H9 (cell line): ENCODE measurements around the gene CYP24A1. TPM values are rescaled to one million over a fixed set of nuclear protein-coding genes. Genes with fewer than 3 reads are reported as not detected.

Experiments used
- DNase-seq: peaks from one replicate; pipeline ENCODE4 v3.0.0-alpha.2; 2017
- H2AFZ ChIP-seq: one replicate; pipeline ENCODE4 v1.6.1; 2013; ENCODE audit warnings: mild to moderate bottlenecking, low read length, control low read depth, moderate library complexity
- H2AK5ac ChIP-seq: 2 replicates; pipeline ENCODE4 v1.6.1; 2013; ENCODE audit warnings: low read length, control low read depth, mixed read lengths; ENCODE audit not compliant: insufficient read length
- H2BK120ac ChIP-seq: one replicate; pipeline ENCODE4 v1.6.1; 2013; ENCODE audit warnings: low read depth, mild to moderate bottlenecking, low read length, control low read depth, inconsistent platforms; ENCODE audit not compliant: poor library complexity, severe bottlenecking
- H2BK12ac ChIP-seq: 2 replicates; pipeline ENCODE4 v1.6.1; 2013; ENCODE audit warnings: low read length, control low read depth, mixed read lengths, low read depth; ENCODE audit not compliant: insufficient read length
- H2BK15ac ChIP-seq: 2 replicates; pipeline ENCODE4 v1.6.1; 2013; ENCODE audit warnings: low read depth, low read length, control low read depth
- H2BK20ac ChIP-seq: one replicate; pipeline ENCODE4 v1.6.1; 2013; ENCODE audit warnings: low read depth, mild to moderate bottlenecking, low read length, control low read depth, inconsistent platforms; ENCODE audit not compliant: poor library complexity, severe bottlenecking
- H2BK5ac ChIP-seq: 2 replicates; pipeline ENCODE4 v1.6.1; 2013; ENCODE audit warnings: low read length, control low read depth, mixed read lengths; ENCODE audit not compliant: insufficient read length
- H3K14ac ChIP-seq: 2 replicates; pipeline ENCODE4 v1.6.1; 2013; ENCODE audit warnings: low read length, control low read depth; ENCODE audit not compliant: insufficient read depth
- H3K18ac ChIP-seq: 2 replicates; pipeline ENCODE4 v1.6.1; 2013; ENCODE audit warnings: low read depth, mild to moderate bottlenecking, mixed read lengths, low read length, control low read depth; ENCODE audit not compliant: insufficient read length
- H3K23ac ChIP-seq: 2 replicates; pipeline ENCODE4 v1.6.1; 2013; ENCODE audit warnings: low read length, control low read depth, mixed read lengths, low read depth; ENCODE audit not compliant: insufficient read length
- H3K23me2 ChIP-seq: 2 replicates; pipeline ENCODE4 v1.6.1; 2013; ENCODE audit warnings: low read depth, mild to moderate bottlenecking, mixed read lengths, low read length, control low read depth; ENCODE audit not compliant: insufficient read length, poor library complexity, severe bottlenecking
- H3K27ac ChIP-seq: 2 replicates; pipeline ENCODE4 v1.5.1; 2013; ENCODE audit warnings: low read length, control low read depth, mixed read lengths, low read depth; ENCODE audit not compliant: insufficient read length
- H3K27me3 ChIP-seq: 2 replicates; pipeline ENCODE4 v1.6.1; 2013; ENCODE audit warnings: low read length, control low read depth, inconsistent platforms; ENCODE audit not compliant: insufficient read depth
- H3K4ac ChIP-seq: 2 replicates; pipeline ENCODE4 v1.6.1; 2013; ENCODE audit warnings: low read depth, mild to moderate bottlenecking, control low read depth, inconsistent platforms, low read length, moderate library complexity
- H3K4me1 ChIP-seq: 2 replicates; pipeline ENCODE4 v1.6.1; 2013; ENCODE audit warnings: low read length, control low read depth, inconsistent platforms; ENCODE audit not compliant: insufficient read depth
- H3K4me2 ChIP-seq: 2 replicates; pipeline ENCODE4 v1.6.1; 2013; ENCODE audit warnings: low read length, control low read depth, mixed read lengths; ENCODE audit not compliant: insufficient read length, insufficient read depth
- H3K56ac ChIP-seq: 2 replicates; pipeline ENCODE4 v1.6.1; 2013; ENCODE audit warnings: low read depth, mild to moderate bottlenecking, mixed read lengths, low read length, control low read depth; ENCODE audit not compliant: insufficient read length
- H3K79me1 ChIP-seq: 2 replicates; pipeline ENCODE4 v1.6.1; 2013; ENCODE audit warnings: low read depth, mild to moderate bottlenecking, moderate library complexity, low read length, control low read depth, inconsistent platforms; ENCODE audit not compliant: insufficient read depth, poor library complexity, severe bottlenecking
- H3K79me2 ChIP-seq: 2 replicates; pipeline ENCODE4 v1.6.1; 2013; ENCODE audit warnings: low read length, control low read depth, inconsistent platforms; ENCODE audit not compliant: insufficient read depth
- H3K9ac ChIP-seq: 2 replicates; pipeline ENCODE4 v1.6.1; 2013; ENCODE audit warnings: low read length, control low read depth, mixed read lengths; ENCODE audit not compliant: insufficient read length; ENCODE audit errors: extremely low read depth
- H3K9me3 ChIP-seq: one replicate; pipeline ENCODE4 v1.6.1; 2013; ENCODE audit warnings: low read depth, low read length, inconsistent platforms; ENCODE audit not compliant: control insufficient read depth
- H3T11ph ChIP-seq: one replicate; pipeline ENCODE4 v1.6.1; 2013; ENCODE audit warnings: mild to moderate bottlenecking, low read length, control low read depth, inconsistent platforms
- H4K20me1 ChIP-seq: one replicate; pipeline ENCODE4 v1.6.1; 2013; ENCODE audit not compliant: control insufficient read depth, insufficient read length, insufficient read depth
- H4K5ac ChIP-seq: 2 replicates; pipeline ENCODE4 v1.6.1; 2013; ENCODE audit warnings: low read depth, mild to moderate bottlenecking, mixed read lengths, low read length, control low read depth; ENCODE audit not compliant: insufficient read length
- H4K8ac ChIP-seq: replicated peaks from 2 replicates; pipeline ENCODE4 v1.6.1; 2013; ENCODE audit warnings: low read length, control low read depth, mixed read lengths, low read depth; ENCODE audit not compliant: insufficient read length
- H4K91ac ChIP-seq: 2 replicates; pipeline ENCODE4 v1.6.1; 2013; ENCODE audit warnings: low read depth, mild to moderate bottlenecking, moderate library complexity, mixed read lengths, low read length, control low read depth; ENCODE audit not compliant: insufficient read length
- H3K27ac Mint-ChIP-seq, 3 experiments: 2 replicates in 2 of 3; 3 replicates in 1 of 3; pipeline ENCODE4 v1.8.0; 2020 to 2021; ENCODE audit warnings: mixed read lengths in 3 of 3, mild to moderate bottlenecking in 1 of 3, moderate library complexity in 1 of 3
- H3K27me3 Mint-ChIP-seq: 2 replicates; pipeline ENCODE4 v1.8.0; 2021; ENCODE audit warnings: low read depth, mild to moderate bottlenecking, moderate library complexity, mixed read lengths
- H3K36me3 Mint-ChIP-seq, 3 experiments: 2 replicates in 2 of 3; 3 replicates in 1 of 3; pipeline ENCODE4 v1.8.0; 2020 to 2021; ENCODE audit warnings: low read depth in 3 of 3, mixed read lengths in 3 of 3; ENCODE audit not compliant: insufficient read depth in 1 of 3
- H3K4me1 Mint-ChIP-seq, 2 experiments: 2 replicates each; pipeline ENCODE4 v1.8.0; 2020; ENCODE audit warnings: mixed read lengths in 2 of 2
- H3K4me3 Mint-ChIP-seq, 2 experiments: 2 replicates in 1 of 2; 3 replicates in 1 of 2; pipeline ENCODE4 v1.8.0; 2020 to 2021; ENCODE audit warnings: mild to moderate bottlenecking in 2 of 2, mixed read lengths in 2 of 2, moderate library complexity in 1 of 2
- H3K9me3 Mint-ChIP-seq, 2 experiments: 2 replicates in 1 of 2; 3 replicates in 1 of 2; pipeline ENCODE4 v1.8.0; 2020; ENCODE audit warnings: mild to moderate bottlenecking in 2 of 2, mixed read lengths in 2 of 2, moderate library complexity in 1 of 2
- WGBS: extraction: QIAGEN DNeasy Blood & Tissue Kit; methylation state at CpG from one replicate; pipeline ENCODE4 v1.1.7; 2013; ENCODE audit warnings: missing lambda C conversion rate, low lambda C conversion rate, mixed read lengths; ENCODE audit not compliant: insufficient read length; ENCODE audit errors: extremely low coverage; 5-methylcytosine and 5-hydroxymethylcytosine counted together
- total RNA-seq: library from RNA; stranded (reverse); gene quantifications from 2 replicates; pipeline ENCODE4 v1.2.1, GENCODE V29; 2021
- TF ChIP-seq, protein P1 (sequence below): fragments of 200-600 bp; sonication (generic); conservative IDR thresholded peaks from 3 replicates; pipeline ENCODE4 v1.8.0; 2021; ENCODE audit warnings: antibody characterized with exemption, mild to moderate bottlenecking

Gene CYP24A1
- total RNA-seq, 1 experiment from 2014 or later: not detected

DNA sequence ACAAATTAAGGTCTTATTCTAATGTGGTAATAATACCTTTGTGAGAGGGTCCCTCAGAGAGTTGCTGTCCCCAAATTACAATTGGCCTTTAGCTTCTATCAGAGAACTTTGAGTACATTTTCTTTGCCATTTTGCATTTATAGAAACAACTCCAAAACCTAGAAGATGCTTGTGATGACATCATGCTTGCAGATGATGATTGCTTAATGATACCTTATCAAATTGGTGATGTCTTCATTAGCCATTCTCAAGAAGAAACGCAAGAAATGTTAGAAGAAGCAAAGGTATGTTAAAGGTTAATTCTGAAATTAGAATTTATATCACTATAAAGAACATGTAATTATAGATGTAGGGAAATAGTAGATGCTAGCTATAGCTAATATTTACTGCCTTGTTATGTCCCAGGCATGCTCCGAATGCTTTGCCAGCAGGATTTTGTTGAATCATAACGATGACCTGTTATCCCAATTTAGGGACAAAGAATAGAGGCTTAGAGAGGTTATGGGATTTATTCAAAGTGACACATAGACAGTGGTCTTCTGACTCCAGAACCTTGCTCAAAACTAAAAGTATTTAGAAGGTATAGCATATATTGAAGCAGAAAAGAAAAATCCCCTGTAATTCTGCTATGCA lies 41.5 kb upstream of the CYP24A1 start:
- Mint-ChIP-seq H3K27me3 (no peaks in the 10 kb centered on the region), H3K36me3 (peaks cover 31 to 60% (median 44%) of the 10 kb centered on the region in 3 experiments; a peak in 6 of 7 replicates)
- TF ChIP-seq, protein P1, sequence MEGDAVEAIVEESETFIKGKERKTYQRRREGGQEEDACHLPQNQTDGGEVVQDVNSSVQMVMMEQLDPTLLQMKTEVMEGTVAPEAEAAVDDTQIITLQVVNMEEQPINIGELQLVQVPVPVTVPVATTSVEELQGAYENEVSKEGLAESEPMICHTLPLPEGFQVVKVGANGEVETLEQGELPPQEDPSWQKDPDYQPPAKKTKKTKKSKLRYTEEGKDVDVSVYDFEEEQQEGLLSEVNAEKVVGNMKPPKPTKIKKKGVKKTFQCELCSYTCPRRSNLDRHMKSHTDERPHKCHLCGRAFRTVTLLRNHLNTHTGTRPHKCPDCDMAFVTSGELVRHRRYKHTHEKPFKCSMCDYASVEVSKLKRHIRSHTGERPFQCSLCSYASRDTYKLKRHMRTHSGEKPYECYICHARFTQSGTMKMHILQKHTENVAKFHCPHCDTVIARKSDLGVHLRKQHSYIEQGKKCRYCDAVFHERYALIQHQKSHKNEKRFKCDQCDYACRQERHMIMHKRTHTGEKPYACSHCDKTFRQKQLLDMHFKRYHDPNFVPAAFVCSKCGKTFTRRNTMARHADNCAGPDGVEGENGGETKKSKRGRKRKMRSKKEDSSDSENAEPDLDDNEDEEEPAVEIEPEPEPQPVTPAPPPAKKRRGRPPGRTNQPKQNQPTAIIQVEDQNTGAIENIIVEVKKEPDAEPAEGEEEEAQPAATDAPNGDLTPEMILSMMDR: no peak

More for the DNA sequence above, 41.5 kb upstream of the CYP24A1 start:
- H3K9ac ChIP-seq: no peak overlapping the region
- H2BK12ac ChIP-seq: no peak overlapping the region
- H2BK5ac ChIP-seq: no peak overlapping the region
- no peaks in the 10 kb centered on the region for H3K9me3 ChIP-seq
- H3K4me3 Mint-ChIP-seq: no peak overlapping the region
- H4K5ac ChIP-seq: no peak overlapping the region
- H3K27ac Mint-ChIP-seq: no peak overlapping the region
- H4K8ac ChIP-seq: no peak overlapping the region
- H3T11ph ChIP-seq: no peak overlapping the region
- H4K20me1 ChIP-seq: no peaks in the 10 kb centered on the region
- H3K27me3 ChIP-seq: no peaks in the 10 kb centered on the region
- no peak overlapping the region for H2BK15ac ChIP-seq
- no peak overlapping the region for H2AK5ac ChIP-seq
- H4K91ac ChIP-seq: no peak overlapping the region
- no peak overlapping the region for H3K18ac ChIP-seq
- H3K27ac ChIP-seq: no peak overlapping the region
- peaks cover 0 to 2% of the 10 kb centered on the region in 2 experiments; a peak in 3 of 4 replicates for H3K4me1 Mint-ChIP-seq
- H3K56ac ChIP-seq: no peak overlapping the region
- no peaks in the 10 kb centered on the region for H3K4me1 ChIP-seq
- no peak overlapping the region for H3K4ac ChIP-seq
- no peak overlapping the region for H2BK120ac ChIP-seq
- no CpG with 5 or more reads among the region's 3 CpGs for WGBS
- peaks cover 18% of the 10 kb centered on the region; the same call in 1 of the 2 replicates for H3K79me2 ChIP-seq
- no peaks in the 10 kb centered on the region for H3K9me3 Mint-ChIP-seq
- no peaks in the 10 kb centered on the region for H3K23me2 ChIP-seq
- H3K14ac ChIP-seq: no peak overlapping the region
- no peak for DNase-seq
- no peak overlapping the region for H2BK20ac ChIP-seq
- no peak overlapping the region for H3K4me2 ChIP-seq
- no peak overlapping the region for H2AFZ ChIP-seq
- no peak overlapping the region for H3K23ac ChIP-seq
- H3K79me1 ChIP-seq: peaks cover 3% of the 10 kb centered on the region
